T-helper 1 cell treated with Interleukin-12 subunit alpha and Interleukin-12 subunit beta and Interleukin-4 antibody, amounts not matched to agents 30 μg/mL and 1 μg/mL, for 36 hours (primary cell): ENCODE results near the gene OR2S2.

Source experiments
- H3K27ac Mint-ChIP-seq: one replicate; pipeline ENCODE4 v1.8.0; 2021; ENCODE audit warnings: mild to moderate bottlenecking, mixed read lengths
- H3K27me3 Mint-ChIP-seq: one replicate; pipeline ENCODE4 v1.8.0; 2021; ENCODE audit warnings: low read depth, mixed read lengths
- H3K36me3 Mint-ChIP-seq: one replicate; pipeline ENCODE4 v1.8.0; 2021; ENCODE audit warnings: low read depth, mixed read lengths
- H3K4me1 Mint-ChIP-seq: one replicate; pipeline ENCODE4 v1.8.0; 2021; ENCODE audit warnings: low read depth, mixed read lengths
- H3K4me3 Mint-ChIP-seq: one replicate; pipeline ENCODE4 v1.8.0; 2021; ENCODE audit warnings: mild to moderate bottlenecking, moderate library complexity, mixed read lengths
- H3K9me3 Mint-ChIP-seq: one replicate; pipeline ENCODE4 v1.8.0; 2021; ENCODE audit warnings: mixed read lengths

Gene OR2S2

DNA sequence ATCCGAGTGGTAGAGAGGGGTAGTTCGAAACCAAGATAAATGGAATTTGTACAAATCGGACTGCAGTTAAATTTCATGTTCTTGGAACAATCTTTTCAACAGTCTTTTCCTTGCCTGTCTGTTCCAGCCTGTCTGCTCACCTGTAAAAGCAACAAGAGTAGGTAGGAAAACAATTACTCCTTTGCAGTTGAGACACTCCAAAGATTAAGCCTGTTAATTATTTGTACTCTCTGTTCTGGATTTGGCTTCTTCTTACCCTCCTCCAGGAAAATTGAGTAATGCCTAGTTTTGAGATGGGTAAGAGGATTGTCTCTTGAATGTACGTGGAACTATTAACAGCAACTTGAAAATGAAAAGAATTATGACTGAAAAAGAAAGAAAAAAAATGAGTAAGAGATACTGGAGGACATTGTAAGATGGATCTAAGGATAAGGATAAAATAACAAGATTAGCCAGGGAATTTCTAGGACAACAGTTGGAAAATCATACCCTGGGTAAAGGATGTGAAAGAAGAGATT, 24.3 kb downstream of the OR2S2 start:
- Mint-ChIP-seq H3K36me3 (no peaks in the 10 kb centered on the region), H3K27ac (no peak overlapping the region), H3K27me3 (peaks cover 11% of the 10 kb centered on the region), H3K9me3 (peaks cover 4% of the 10 kb centered on the region), H3K4me3 (no peak overlapping the region), H3K4me1 (peaks cover 10% of the 10 kb centered on the region)

GRCh38 chr9:35932735-35933134, 25.2 kb downstream of the OR2S2 start:
- H3K27me3 Mint-ChIP-seq = peaks cover 11% of the 10 kb centered on the region
- H3K36me3 Mint-ChIP-seq = no peaks in the 10 kb centered on the region
- H3K4me3 Mint-ChIP-seq = no peak overlapping the region
- peaks cover 10% of the 10 kb centered on the region for H3K4me1 Mint-ChIP-seq
- H3K27ac Mint-ChIP-seq = no peak overlapping the region
- peaks cover 4% of the 10 kb centered on the region for H3K9me3 Mint-ChIP-seq

DNA sequence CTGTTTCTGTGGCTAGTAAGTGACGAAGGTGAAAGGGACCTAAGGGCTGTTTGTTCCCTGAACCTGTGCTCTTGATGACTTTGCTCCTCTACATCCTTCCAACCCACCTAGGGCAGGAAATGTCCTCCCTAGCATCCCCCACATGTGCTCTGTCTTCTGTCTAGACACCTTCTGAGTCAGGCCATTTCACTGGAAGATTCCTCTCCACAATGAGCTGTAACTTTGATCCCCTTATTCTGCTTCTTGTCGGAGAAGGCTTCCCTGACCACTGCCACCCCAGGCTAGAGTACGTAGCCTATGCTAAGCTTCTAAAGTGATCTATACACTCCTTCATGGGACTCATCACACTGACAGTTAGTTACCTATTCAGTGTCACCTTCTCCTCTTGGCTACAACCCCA, 27.0 kb downstream of the OR2S2 start:
- Mint-ChIP-seq H3K36me3 (no peaks in the 10 kb centered on the region), H3K27me3 (peaks cover 20% of the 10 kb centered on the region), H3K4me3 (no peak overlapping the region), H3K9me3 (no peaks in the 10 kb centered on the region), H3K4me1 (peaks cover 10% of the 10 kb centered on the region), H3K27ac (no peak overlapping the region)

DNA sequence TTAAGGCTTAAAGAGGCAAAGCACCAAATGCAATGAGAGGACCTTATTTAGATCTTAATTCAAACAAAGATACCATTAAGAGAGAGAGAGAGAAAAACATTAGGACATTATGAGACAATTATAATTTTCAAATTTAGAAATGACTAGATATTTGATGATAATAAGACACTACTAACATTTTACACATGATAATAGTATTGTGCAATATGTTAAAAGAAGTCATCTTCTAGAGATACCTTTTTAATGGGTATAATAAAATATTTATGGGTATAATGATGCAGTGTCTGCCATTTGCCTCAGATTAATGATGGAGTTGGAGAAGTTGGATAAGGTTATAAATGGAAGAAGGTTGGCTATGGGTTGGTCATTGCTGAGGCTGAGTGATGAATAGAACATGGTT, 27.4 kb downstream of the OR2S2 start:
- Mint-ChIP-seq H3K4me3 (no peak overlapping the region), H3K27ac (no peak overlapping the region), H3K4me1 (peaks cover 10% of the 10 kb centered on the region), H3K27me3 (peaks cover 20% of the 10 kb centered on the region), H3K36me3 (no peaks in the 10 kb centered on the region), H3K9me3 (no peaks in the 10 kb centered on the region)

DNA sequence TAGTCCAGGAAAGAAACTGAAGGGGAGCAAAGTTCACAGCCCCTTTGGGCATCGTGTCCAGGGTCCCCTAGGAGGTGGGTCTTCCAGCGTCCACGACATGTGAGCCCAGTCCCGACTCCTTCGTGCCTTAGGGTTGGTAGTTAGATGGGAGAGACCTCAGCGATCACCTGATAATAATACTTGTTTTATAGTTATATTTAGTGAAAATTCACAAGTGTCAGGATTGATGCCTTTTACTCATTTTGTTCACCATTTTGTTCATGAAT, 28.6 kb downstream of the OR2S2 start:
- Mint-ChIP-seq H3K27me3 (peaks cover 20% of the 10 kb centered on the region), H3K9me3 (no peaks in the 10 kb centered on the region), H3K27ac (no peak overlapping the region), H3K4me1 (peaks cover 10% of the 10 kb centered on the region), H3K36me3 (no peaks in the 10 kb centered on the region), H3K4me3 (no peak overlapping the region)

DNA sequence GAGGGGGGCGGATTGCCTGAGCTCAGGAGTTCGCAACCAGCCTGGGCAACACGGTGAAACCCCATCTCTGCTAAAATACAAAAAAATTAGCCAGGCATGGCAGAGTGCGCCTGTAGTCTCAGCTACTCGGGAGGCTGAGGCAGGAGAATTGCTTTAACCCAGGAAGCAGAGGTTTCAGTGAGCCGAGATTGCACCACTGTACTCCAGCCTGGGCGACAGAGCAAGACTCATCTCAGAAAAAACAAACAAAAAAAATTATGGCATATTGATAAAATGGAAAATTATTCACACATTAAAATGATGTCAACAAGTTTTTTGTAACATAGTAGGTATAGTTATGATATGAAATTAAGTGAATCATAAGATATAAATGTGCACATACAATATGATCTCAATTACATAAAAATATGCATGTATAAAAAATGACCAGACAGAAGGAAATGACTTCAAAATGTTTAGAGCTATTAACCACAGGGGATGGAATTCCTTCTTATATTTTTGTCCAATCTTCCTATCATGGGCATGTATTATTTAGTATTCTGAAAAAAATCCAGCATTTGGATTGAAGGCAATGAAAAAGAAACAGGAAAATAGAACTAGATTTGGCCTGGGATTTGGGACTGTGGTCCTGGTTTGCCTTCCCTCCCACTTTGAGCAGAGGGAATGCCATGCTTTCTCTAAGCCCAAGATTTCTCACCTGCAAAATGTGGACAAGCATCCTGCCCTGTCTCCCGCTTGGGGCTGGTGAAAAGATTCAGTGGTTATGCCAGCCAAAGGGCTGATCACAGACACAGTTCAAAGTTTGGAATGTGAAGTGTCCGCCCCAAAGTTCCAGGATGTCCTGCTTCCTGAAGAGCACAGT, 29.1 kb downstream of the OR2S2 start:
- no peaks in the 10 kb centered on the region for H3K36me3 Mint-ChIP-seq
- no peak overlapping the region for H3K4me3 Mint-ChIP-seq
- H3K27me3 Mint-ChIP-seq = peaks cover 20% of the 10 kb centered on the region
- H3K4me1 Mint-ChIP-seq = peaks cover 11% of the 10 kb centered on the region
- H3K9me3 Mint-ChIP-seq = no peaks in the 10 kb centered on the region
- no peak overlapping the region for H3K27ac Mint-ChIP-seq

DNA sequence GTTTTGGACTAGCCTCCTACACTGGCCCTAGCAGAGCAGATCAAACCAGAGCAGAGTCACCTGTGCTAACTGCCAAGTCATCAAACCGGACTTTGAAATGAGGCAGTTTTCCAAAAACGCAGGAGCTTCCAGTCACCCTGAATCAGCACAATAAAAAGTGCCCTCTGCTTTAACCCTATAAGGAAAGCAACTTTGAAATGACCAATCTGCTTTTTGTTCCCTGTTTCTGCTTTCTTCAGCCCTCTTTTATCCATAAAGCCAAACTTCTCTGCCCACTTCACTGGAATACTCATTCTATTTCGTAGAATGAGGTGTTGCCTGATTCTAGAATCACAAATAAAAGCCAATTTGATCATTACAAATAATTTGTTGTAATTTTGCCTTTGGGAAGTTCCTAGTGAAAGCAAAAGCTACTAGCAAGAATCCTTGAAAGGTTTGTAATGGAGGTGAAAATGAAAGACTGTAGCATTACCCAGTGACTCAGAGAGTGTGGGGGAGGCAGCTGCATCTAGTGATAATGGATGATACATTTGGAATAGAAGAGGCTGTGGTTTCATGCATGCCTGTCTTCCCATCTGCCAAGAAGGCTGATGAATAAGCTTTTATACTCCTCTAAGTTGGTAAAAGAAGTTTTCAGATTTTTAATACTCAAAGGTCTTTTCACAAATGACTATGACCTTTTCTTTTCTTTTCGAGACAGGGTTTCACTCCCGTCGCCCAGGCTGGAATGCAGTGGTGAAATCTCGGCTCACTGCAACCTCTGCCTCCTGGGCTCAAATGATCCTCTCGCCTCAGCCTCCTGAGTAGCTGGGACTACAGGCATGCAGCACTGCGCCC, 33.8 kb downstream of the OR2S2 start:
- H3K27ac Mint-ChIP-seq = no peak overlapping the region
- no peak overlapping the region for H3K4me3 Mint-ChIP-seq
- H3K9me3 Mint-ChIP-seq = no peaks in the 10 kb centered on the region
- peaks cover 2% of the 10 kb centered on the region for H3K4me1 Mint-ChIP-seq
- peaks cover 14% of the 10 kb centered on the region for H3K27me3 Mint-ChIP-seq
- H3K36me3 Mint-ChIP-seq = no peaks in the 10 kb centered on the region

DNA sequence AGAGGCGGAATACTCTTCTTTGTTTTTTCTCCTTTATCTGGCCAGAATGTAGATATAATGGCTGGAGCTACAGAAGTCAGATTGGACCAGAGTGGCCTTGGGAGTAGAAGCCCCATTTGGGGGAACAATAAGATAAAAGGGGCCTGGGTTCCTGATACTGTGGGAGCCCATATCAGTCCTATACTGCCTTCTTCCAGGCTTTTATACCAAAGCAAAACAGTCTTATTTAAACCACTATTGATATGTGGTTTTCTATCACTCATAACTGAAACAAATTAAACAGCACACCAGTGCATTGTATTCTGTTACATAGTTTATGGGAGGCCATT, 34.4 kb downstream of the OR2S2 start:
- Mint-ChIP-seq H3K36me3 (no peaks in the 10 kb centered on the region), H3K27ac (no peak overlapping the region), H3K27me3 (peaks cover 9% of the 10 kb centered on the region), H3K4me3 (no peak overlapping the region), H3K9me3 (no peaks in the 10 kb centered on the region), H3K4me1 (peaks cover 2% of the 10 kb centered on the region)

DNA sequence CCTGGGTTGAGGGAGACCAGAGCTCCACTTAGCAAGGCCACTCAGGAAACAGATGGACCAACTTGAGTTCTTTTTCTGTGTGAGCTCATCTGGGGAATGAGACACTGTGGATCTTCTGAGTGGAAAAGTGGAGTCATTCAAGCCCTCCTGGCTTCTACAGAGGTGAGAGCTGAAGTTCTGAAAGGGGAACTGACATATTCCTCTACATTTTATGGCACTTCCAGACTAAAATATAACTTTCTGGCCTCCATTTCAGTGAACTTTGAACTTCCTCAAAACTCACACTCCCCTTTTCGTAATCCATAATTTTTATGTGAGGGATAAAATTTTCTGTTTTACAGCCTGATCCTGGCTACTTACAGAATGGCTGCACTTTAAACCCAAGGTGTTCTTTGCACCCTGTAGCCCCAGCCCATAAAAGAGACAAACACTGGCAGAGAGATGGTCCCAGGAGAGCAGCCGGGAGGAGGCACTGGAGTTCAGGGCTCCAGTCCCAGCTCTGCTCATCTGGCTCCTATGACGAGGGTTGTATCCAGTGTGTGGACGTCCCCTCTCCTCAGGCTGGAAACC, 37.8 kb downstream of the OR2S2 start:
- Mint-ChIP-seq H3K9me3 (no peaks in the 10 kb centered on the region), H3K4me1 (peaks cover 2% of the 10 kb centered on the region), H3K27ac (no peak overlapping the region)

DNA sequence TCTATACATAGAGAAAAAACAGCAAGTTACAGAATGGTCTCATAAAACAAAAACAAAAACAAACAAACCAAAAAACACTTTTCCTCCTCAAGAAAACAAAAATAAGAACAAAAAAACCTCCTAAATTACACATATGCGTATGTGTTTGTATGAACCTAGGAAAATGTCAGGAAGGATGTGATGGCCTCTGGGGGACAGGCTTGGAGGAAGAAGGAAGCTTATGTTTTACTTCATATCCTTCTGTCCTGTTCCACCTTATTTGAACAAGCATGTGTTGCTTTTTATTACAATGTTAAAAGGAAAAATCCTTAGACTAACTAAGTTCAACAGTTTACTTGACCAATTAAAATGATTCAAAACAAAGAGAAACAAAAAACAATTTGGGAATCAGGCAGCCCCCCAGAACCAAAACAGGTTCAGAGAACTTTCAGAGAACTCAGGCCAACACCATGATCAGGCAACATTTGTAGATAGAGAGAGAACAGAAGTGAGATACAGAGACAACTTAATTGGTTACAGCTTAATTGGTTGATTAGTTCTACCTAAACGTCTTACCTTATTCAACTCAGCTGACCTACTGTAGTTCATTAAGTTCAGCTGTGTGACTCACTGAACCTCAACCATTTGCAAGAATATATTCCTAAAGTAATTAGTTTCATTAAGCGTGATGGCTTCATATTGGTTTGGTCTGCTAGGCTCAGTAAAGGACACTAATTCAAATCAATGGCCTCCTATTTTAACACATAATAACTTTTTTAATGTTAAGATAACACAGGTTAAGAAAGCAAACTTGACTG, 38.5 kb downstream of the OR2S2 start:
- no peak overlapping the region for H3K27ac Mint-ChIP-seq
- H3K4me1 Mint-ChIP-seq = peaks cover 2% of the 10 kb centered on the region
- H3K4me3 Mint-ChIP-seq = no peak overlapping the region
- H3K9me3 Mint-ChIP-seq = no peaks in the 10 kb centered on the region
- no peaks in the 10 kb centered on the region for H3K36me3 Mint-ChIP-seq
- H3K27me3 Mint-ChIP-seq = no peaks in the 10 kb centered on the region

More for the DNA sequence above, 37.8 kb downstream of the OR2S2 start:
- Mint-ChIP-seq H3K36me3 (no peaks in the 10 kb centered on the region), H3K4me3 (no peak overlapping the region), H3K27me3 (no peaks in the 10 kb centered on the region)

- H3K4me1 Mint-ChIP-seq = no peaks in the 10 kb centered on the region
- H3K9me3 Mint-ChIP-seq = no peaks in the 10 kb centered on the region
- no peaks in the 10 kb centered on the region for H3K36me3 Mint-ChIP-seq
- no peak overlapping the region for H3K27ac Mint-ChIP-seq
- no peak overlapping the region for H3K4me3 Mint-ChIP-seq
- H3K27me3 Mint-ChIP-seq = no peaks in the 10 kb centered on the region
These were observed 39.2 kb downstream of the OR2S2 start for GRCh38 chr9:35918780-35919179.

- no peaks in the 10 kb centered on the region for H3K9me3 Mint-ChIP-seq
- no peak overlapping the region for H3K4me3 Mint-ChIP-seq
- H3K36me3 Mint-ChIP-seq = no peaks in the 10 kb centered on the region
- no peaks in the 10 kb centered on the region for H3K4me1 Mint-ChIP-seq
- no peak overlapping the region for H3K27ac Mint-ChIP-seq
- no peaks in the 10 kb centered on the region for H3K27me3 Mint-ChIP-seq
These were observed 40.7 kb downstream of the OR2S2 start for GRCh38 chr9:35917261-35917660.

- Mint-ChIP-seq H3K27ac (no peak overlapping the region), H3K9me3 (no peaks in the 10 kb centered on the region), H3K4me1 (peaks cover 6% of the 10 kb centered on the region), H3K4me3 (no peak overlapping the region), H3K36me3 (no peaks in the 10 kb centered on the region), H3K27me3 (no peaks in the 10 kb centered on the region)
These were observed 42.2 kb downstream of the OR2S2 start for GRCh38 chr9:35915681-35916294.

- Mint-ChIP-seq H3K27ac (no peak overlapping the region), H3K36me3 (no peaks in the 10 kb centered on the region), H3K9me3 (no peaks in the 10 kb centered on the region), H3K27me3 (no peaks in the 10 kb centered on the region), H3K4me1 (peaks cover 12% of the 10 kb centered on the region), H3K4me3 (no peak overlapping the region)
These were observed 43.6 kb downstream of the OR2S2 start for GRCh38 chr9:35914301-35914807.
